CD4-positive, alpha-beta T cell treated with Interleukin-6 for 4 hours (primary cell): ENCODE measurements around the gene SERPINA10.
"Not testable (repeated sequence)": the region's sequence is repeated elsewhere in the genome, so short reads cannot be mapped to it uniquely, and the experiment has no call there.

Experiments
- DNase-seq: peaks from one replicate; pipeline ENCODE4 v3.0.0-alpha.2; 2020; ENCODE audit warnings: mixed read lengths

SERPINA10 gene

GRCh38 chr14:94313991-94314655 is 21.1 kb upstream of the SERPINA10 start:
- DNase-seq: no peak

- no peak for DNase-seq
These were observed 19.6 kb upstream of the SERPINA10 start for GRCh38 chr14:94312481-94313246.

- no peak for DNase-seq
These were observed 17.2 kb upstream of the SERPINA10 start for GRCh38 chr14:94310248-94310647.

- DNase-seq: no peak
These were observed 16.7 kb upstream of the SERPINA10 start for GRCh38 chr14:94309721-94310120.

GRCh38 chr14:94307410-94307992 is 14.4 kb upstream of the SERPINA10 start:
- DNase-seq: no peak

- DNase-seq: no peak
These were observed 13.2 kb upstream of the SERPINA10 start for GRCh38 chr14:94306047-94306978.

GRCh38 chr14:94305620-94306019 is 12.6 kb upstream of the SERPINA10 start:
- DNase-seq: no peak

GRCh38 chr14:94304243-94304642 is 11.2 kb upstream of the SERPINA10 start:
- DNase-seq: no peak

GRCh38 chr14:94303111-94303510 is 10.0 kb upstream of the SERPINA10 start:
- DNase-seq: no peak

GRCh38 chr14:94298130-94298529 is 5.1 kb upstream of the SERPINA10 start:
- no peak for DNase-seq

GRCh38 chr14:94296181-94296545 is 3.1 kb upstream of the SERPINA10 start:
- DNase-seq: not testable (repeated sequence)

- DNase-seq: no peak
These were observed 2.5 kb upstream of the SERPINA10 start for GRCh38 chr14:94295360-94296180.

GRCh38 chr14:94293578-94293924 is 483 bp upstream of the SERPINA10 start:
- DNase-seq: no peak

GRCh38 chr14:94292526-94292871 is 569 bp downstream of the SERPINA10 start:
- no peak for DNase-seq

- no peak for DNase-seq
These were observed 1.1 kb downstream of the SERPINA10 start for GRCh38 chr14:94291906-94292525.

- no peak for DNase-seq
These were observed 1.7 kb downstream of the SERPINA10 start for GRCh38 chr14:94291159-94291905.

- DNase-seq: no peak
These were observed 2.9 kb downstream of the SERPINA10 start for GRCh38 chr14:94290197-94290596.

GRCh38 chr14:94288610-94289465 is 4.2 kb downstream of the SERPINA10 start:
- DNase-seq: no peak

- no peak for DNase-seq
These were observed 7.9 kb downstream of the SERPINA10 start for GRCh38 chr14:94285158-94285557.

- no peak for DNase-seq
These were observed 8.8 kb downstream of the SERPINA10 start for GRCh38 chr14:94284221-94284620.
